ENCODE measurements around the gene TSR2.
"Not testable (repeated sequence)": the region's sequence is repeated elsewhere in the genome, so short reads cannot be mapped to it uniquely, and the experiment has no call there.

The TSR2 gene

GRCh38 chrX:54473993-54474859 is 34.0 kb downstream of the TSR2 start:
- DNase-seq = no peak

DNA sequence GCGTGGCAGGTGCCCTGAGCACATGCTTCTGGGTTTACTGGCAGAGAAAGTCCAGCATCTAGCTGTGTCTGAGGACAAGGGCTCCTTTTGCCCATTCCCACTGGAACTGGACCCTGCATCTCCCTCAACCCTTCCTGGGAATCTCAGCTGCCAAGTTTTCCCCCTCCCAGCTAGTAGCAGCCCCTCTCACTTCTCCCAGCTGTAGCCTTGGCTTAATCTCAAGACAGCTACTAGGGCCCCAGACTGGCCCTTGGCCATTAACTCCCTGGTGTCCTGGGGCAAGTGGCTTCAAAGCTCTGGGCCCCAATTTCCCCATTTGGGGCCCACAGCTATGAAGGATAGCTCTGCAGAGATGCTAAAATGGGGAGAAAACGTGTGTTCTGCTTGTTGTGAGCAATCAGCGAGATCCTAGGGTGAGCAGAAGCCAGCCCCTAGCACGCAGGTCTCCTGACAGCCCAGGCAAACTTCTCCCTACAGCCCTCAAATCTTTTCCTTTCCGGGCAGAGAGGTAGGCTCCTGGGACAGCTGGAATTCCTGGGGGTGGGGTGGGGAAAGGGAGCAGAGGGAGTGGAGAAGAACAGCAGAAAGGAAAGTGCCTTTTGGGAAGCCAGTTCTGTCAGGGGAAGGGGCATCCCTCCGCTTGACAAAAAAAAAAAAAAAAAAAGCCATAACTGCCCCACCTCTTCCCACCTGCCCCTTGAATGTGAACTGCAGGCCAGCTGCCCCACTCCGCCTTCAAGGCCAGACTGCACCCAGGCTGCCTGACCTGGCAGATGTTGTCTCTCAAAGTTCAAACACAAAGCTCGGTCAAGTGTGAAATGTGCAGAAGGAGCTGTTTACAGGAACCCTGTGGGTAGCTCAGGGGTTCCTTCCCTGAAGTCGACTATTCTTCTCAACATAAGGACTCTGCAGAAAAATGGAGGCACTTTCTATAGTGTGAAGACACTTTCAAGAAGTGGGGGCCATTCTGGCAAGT is 39.2 kb downstream of the TSR2 start:
- no peak for DNase-seq

DNA sequence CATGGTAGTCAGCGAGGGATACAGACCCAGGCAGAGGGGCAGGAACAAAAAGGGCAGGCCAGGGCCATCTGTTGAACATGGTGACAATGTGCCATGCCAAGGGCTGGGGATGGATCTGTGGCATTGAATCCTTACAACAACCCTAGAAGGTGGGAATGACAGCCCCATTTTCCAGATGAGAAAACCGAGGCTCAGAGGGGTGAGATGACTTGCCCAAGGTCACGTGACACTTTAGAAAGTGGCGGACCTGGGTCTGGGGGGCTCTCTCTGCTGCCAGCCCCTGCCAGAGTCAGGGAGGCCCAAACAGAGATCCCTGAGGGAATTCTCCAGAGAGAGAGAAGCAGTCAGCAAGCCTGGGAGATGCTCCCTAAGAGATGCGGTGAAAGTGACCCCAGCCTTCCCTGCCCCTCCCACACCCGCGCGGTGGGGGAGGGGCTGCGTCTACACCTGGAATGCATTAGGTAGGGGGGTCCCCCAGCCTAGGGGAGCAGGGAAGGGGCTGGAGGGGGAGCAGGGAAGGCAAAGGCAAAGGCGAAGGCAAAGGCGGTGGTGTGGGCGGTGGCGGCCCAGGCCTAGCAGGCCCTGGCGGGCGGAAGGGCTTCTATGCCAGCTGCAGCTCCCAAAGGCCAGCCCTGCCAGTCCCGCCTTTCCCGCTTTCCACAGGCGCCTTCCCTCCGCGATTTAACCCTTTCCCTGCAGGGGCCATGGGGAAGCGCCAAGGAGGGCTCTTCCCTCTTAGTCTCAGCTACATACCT is 42.8 kb downstream of the TSR2 start:
- no peak for DNase-seq

DNA sequence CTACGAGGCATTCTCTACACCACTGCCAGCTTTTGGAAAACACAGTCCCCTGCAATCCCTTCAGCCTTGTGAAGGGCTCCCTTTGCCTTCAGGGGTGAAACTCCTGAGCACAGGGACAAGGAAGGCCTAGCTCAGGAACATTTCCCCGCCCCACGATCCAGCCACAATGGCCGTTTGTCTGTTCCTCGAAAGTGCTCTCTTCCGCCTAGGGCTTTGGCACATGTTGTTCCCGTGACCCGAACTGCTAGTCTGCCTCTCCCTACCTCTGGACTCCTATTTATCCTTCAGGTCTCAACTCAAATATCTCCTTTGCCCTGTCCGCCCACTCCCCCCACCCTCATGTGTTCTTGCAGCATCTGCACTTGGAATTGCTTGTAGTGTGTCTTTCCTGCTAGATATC is 43.7 kb downstream of the TSR2 start:
- DNase-seq = no peak

DNA sequence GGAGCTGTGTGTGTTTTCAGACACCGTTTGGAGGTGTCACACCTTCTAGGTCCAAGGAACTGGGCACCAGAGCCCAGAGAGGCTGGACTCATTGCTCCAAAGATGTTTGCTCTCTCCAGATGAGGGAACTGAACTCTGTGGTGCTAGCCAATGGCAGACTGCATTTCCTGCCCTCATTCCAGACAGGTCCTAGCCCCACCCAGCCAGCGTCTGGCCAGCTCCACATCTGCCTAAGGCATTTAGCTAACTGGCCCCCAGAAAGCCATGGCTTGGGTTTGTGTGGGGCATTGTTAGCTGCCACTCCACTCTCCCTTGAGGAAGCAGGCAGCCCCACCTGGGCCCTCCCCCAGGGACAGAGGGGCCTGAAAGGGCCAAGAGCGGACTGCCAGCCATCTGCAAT is 44.5 kb downstream of the TSR2 start:
- no peak for DNase-seq

- not testable (repeated sequence) for DNase-seq
Measured at GRCh38 chrX:54489819-54490218, 49.6 kb downstream of the TSR2 start.

DNA sequence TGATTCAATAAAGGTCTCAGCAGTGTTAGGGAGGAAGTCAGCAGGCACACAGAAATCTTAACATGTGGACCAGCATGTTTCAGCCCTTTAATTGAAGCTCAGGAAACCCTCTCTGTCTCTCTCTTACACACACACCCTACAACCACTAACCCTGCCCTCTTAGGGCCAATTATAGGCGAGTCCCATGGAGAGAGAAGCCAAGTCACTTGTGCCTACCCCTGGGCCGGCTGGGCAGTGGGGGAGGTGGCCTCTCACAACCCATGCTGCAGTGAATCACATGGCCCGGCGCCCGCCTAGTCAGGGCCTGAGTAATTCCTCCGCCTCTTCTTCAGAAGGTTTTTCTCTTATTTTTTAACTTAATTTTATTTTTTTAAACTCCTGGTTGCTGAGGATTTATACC is 52.1 kb downstream of the TSR2 start:
- DNase-seq = no peak

- DNase-seq = no peak
Measured at GRCh38 chrX:54494166-54494988, 54.2 kb downstream of the TSR2 start.

Data from hematopoietic multipotent progenitor cell treated with erythropoietin and hydrocortisone succinate and interleukin-3 and kit ligand, for 6 days (in vitro differentiated cells).